HEK293 (cell line): Measurements from ENCODE around the gene THUMPD3.

Source experiments
- CTCF ChIA-PET: fragments of 350-600 bp; formaldehyde crosslinking; extraction: SDS; loops from one replicate; lab custom pipeline; 2021; ENCODE audit warnings: antibody characterized with exemption; lab: Yijun Ruan, JAX
- POLR2A ChIA-PET: fragments of 300-600 bp; formaldehyde crosslinking; extraction: SDS; loops from one replicate; lab custom pipeline; 2020; ENCODE audit warnings: antibody characterized with exemption, inconsistent platforms; lab: Yijun Ruan, JAX
- H3K27ac ChIP-seq: fragments of 200-500 bp; sonication (Bioruptor generic); 2 replicates; pipeline ENCODE4 v1.5.1; 2014; ENCODE audit warnings: low read depth, low read length, control low read depth, inconsistent platforms; ENCODE audit errors: extremely low read depth
- H3K36me3 ChIP-seq, 2 experiments: fragments of 200-500 bp in 1 of 2; sonication (Bioruptor generic) in 1 of 2; 1 replicate in 1 of 2; 2 replicates in 1 of 2; pipeline ENCODE4 v1.5.1; 2014 to 2017; ENCODE audit warnings: inconsistent platforms in 2 of 2, low read length in 2 of 2; ENCODE audit not compliant: control insufficient read depth in 2 of 2, insufficient read depth in 1 of 2
- H3K4me1 ChIP-seq: fragments of 200-500 bp; sonication (Bioruptor generic); 2 replicates; pipeline ENCODE4 v1.5.1; 2014; ENCODE audit warnings: mild to moderate bottlenecking, low read length, inconsistent platforms; ENCODE audit not compliant: control insufficient read depth, insufficient read depth
- H3K4me3 ChIP-seq: 2 replicates; pipeline ENCODE4 v1.5.1; 2011; ENCODE audit warnings: low read depth, mild to moderate bottlenecking, control low read depth, low read length, moderate library complexity
- H3K9me3 ChIP-seq: fragments of 200-500 bp; sonication (Bioruptor generic); 2 replicates; pipeline ENCODE4 v1.5.1; 2014; ENCODE audit warnings: low read depth, low read length, inconsistent platforms; ENCODE audit not compliant: control insufficient read depth, insufficient read depth
- EGR2 ChIP-seq: fragments of 450-650 bp; formaldehyde crosslinking; IDR thresholded peaks from 2 replicates; pipeline ENCODE4 v1.5.1; 2016; ENCODE audit warnings: low read depth, missing biosample characterization, missing genetic modification characterization
- ELK4 ChIP-seq: IDR thresholded peaks from 2 replicates; pipeline ENCODE4 v1.6.1; 2011; ENCODE audit warnings: mild to moderate bottlenecking, low read depth, low read length, borderline replicate concordance
- FEZF1 ChIP-seq: fragments of 450-650 bp; formaldehyde crosslinking; IDR thresholded peaks from 2 replicates; pipeline ENCODE4 v1.5.1; 2016; ENCODE audit warnings: missing biosample characterization, missing genetic modification characterization
- IKZF3 ChIP-seq: fragments of 450-650 bp; IDR thresholded peaks from 2 replicates; pipeline ENCODE4 v1.5.0; 2018; ENCODE audit warnings: missing biosample characterization, mild to moderate bottlenecking, missing genetic modification characterization, moderate library complexity
- KLF1 ChIP-seq: fragments of 450-650 bp; formaldehyde crosslinking; IDR thresholded peaks from 2 replicates; pipeline ENCODE4 v1.5.1; 2016; ENCODE audit warnings: missing biosample characterization, missing genetic modification characterization
- KLF8 ChIP-seq: fragments of 450-650 bp; formaldehyde crosslinking; IDR thresholded peaks from 2 replicates; pipeline ENCODE4 v1.5.1; 2016; ENCODE audit warnings: missing biosample characterization, missing genetic modification characterization
- PRDM10 ChIP-seq: fragments of 450-650 bp; formaldehyde crosslinking; IDR thresholded peaks from 2 replicates; pipeline ENCODE4 v1.5.1; 2016; ENCODE audit warnings: missing biosample characterization, missing genetic modification characterization
- REST ChIP-seq: fragments of 450-650 bp; formaldehyde crosslinking; IDR thresholded peaks from 2 replicates; pipeline ENCODE4 v1.5.1; 2016; ENCODE audit warnings: missing biosample characterization, missing genetic modification characterization
- ZBTB17 ChIP-seq: fragments of 450-650 bp; formaldehyde crosslinking; IDR thresholded peaks from 2 replicates; pipeline ENCODE4 v1.5.1; 2016; ENCODE audit warnings: missing biosample characterization, missing genetic modification characterization
- ZBTB26 ChIP-seq: fragments of 450-650 bp; formaldehyde crosslinking; optimal IDR thresholded peaks from 2 replicates; pipeline ENCODE3; 2016; ENCODE audit warnings: missing biosample characterization, mild to moderate bottlenecking, missing genetic modification characterization
- ZEB2 ChIP-seq: fragments of 450-650 bp; formaldehyde crosslinking; IDR thresholded peaks from 2 replicates; pipeline ENCODE4 v1.5.1; 2016; ENCODE audit warnings: missing biosample characterization, missing genetic modification characterization
- ZNF184 ChIP-seq: fragments of 450-650 bp; IDR thresholded peaks from 2 replicates; pipeline ENCODE4 v1.5.1; 2018; ENCODE audit warnings: missing biosample characterization, mild to moderate bottlenecking, missing genetic modification characterization
- ZNF398 ChIP-seq: fragments of 450-650 bp; formaldehyde crosslinking; IDR thresholded peaks from 2 replicates; pipeline ENCODE4 v1.5.1; 2017; ENCODE audit warnings: missing biosample characterization, missing genetic modification characterization
- ZNF623 ChIP-seq: fragments of 450-650 bp; formaldehyde crosslinking; IDR thresholded peaks from 2 replicates; pipeline ENCODE4 v1.5.1; 2016; ENCODE audit warnings: missing biosample characterization, missing genetic modification characterization
- ZNF626 ChIP-seq: fragments of 450-650 bp; sonication (Bioruptor Pico); formaldehyde crosslinking; IDR thresholded peaks from 2 replicates; pipeline ENCODE4 v1.5.1; 2018; ENCODE audit warnings: missing biosample characterization, missing genetic modification characterization, inconsistent platforms
- ZSCAN4 ChIP-seq: fragments of 450-650 bp; formaldehyde crosslinking; IDR thresholded peaks from 2 replicates; pipeline ENCODE4 v1.5.1; 2017; ENCODE audit warnings: missing biosample characterization, missing genetic modification characterization
- ZXDB ChIP-seq: fragments of 450-650 bp; formaldehyde crosslinking; IDR thresholded peaks from 2 replicates; pipeline ENCODE4 v1.5.1; 2016; ENCODE audit warnings: missing biosample characterization, missing genetic modification characterization

The THUMPD3 gene

GRCh38 chr3:9399746-9400145 lies 36.9 kb downstream of the THUMPD3 start (continued):
- TF ChIP-seq ELK4 = no peak
- 0 out of 2 replicates have a peak, but pooled peaks have one; percentile 35 for TF ChIP-seq ZSCAN4 (tag by site-specific recombination)
- TF ChIP-seq ZNF398 (tag by site-specific recombination) = no peak
- peak; percentile 83 for TF ChIP-seq IKZF3
- 0 out of 2 replicates have a peak, but pooled peaks have one; percentile 34 for TF ChIP-seq REST
- TF ChIP-seq PRDM10 (tag by site-specific recombination) = peak; percentile 80
- TF ChIP-seq ZEB2 (tag by site-specific recombination) = 0 out of 2 replicates have a peak, but pooled peaks have one; percentile 28
- no peak for TF ChIP-seq KLF1 (tag by site-specific recombination)
- no peak for TF ChIP-seq ZNF184 (tag by site-specific recombination)
- TF ChIP-seq FEZF1 = peak; percentile 55

- TF ChIP-seq ZBTB26 (tag by site-specific recombination) (no peak), KLF8 (tag by site-specific recombination) (no peak), ZBTB17 (tag by site-specific recombination) (peak; percentile 44; the same call in 1 of the 2 replicates), IKZF3 (peak; percentile 38; the same call in 1 of the 2 replicates), ZNF626 (tag by site-specific recombination) (no peak), EGR2 (tag by site-specific recombination) (no peak), ZXDB (0 out of 2 replicates have a peak, but pooled peaks have one; percentile 10), ZNF623 (tag by site-specific recombination) (no peak)
- no peaks in the 10 kb centered on the region for H3K9me3 ChIP-seq
- peak overlapping the region; percentile 98 for H3K4me3 ChIP-seq
- peaks cover 0 to under 1% of the 10 kb centered on the region in 2 experiments; a peak in 1 of 3 replicates for H3K36me3 ChIP-seq
- no peak overlapping the region; the same call in 1 of the 2 replicates for H3K27ac ChIP-seq
- ChIA-PET CTCF (interaction anchor here (0.9 to 2.2 kb wide), 2 partner anchors 23 to 74 kb away, joined by 3 to 15 read pairs; no protein-coding TSS in a partner anchor), POLR2A (interaction anchor here (2.6 kb wide), 1 partner anchor 21 kb away, joined by 15 read pairs; no protein-coding TSS in a partner anchor)
- peaks cover 45% of the 10 kb centered on the region for H3K4me1 ChIP-seq
Measured at GRCh38 chr3:9400616-9401015, 37.8 kb downstream of the THUMPD3 start.
